ENCODE data around the gene KIAA1671.

The KIAA1671 gene

DNA sequence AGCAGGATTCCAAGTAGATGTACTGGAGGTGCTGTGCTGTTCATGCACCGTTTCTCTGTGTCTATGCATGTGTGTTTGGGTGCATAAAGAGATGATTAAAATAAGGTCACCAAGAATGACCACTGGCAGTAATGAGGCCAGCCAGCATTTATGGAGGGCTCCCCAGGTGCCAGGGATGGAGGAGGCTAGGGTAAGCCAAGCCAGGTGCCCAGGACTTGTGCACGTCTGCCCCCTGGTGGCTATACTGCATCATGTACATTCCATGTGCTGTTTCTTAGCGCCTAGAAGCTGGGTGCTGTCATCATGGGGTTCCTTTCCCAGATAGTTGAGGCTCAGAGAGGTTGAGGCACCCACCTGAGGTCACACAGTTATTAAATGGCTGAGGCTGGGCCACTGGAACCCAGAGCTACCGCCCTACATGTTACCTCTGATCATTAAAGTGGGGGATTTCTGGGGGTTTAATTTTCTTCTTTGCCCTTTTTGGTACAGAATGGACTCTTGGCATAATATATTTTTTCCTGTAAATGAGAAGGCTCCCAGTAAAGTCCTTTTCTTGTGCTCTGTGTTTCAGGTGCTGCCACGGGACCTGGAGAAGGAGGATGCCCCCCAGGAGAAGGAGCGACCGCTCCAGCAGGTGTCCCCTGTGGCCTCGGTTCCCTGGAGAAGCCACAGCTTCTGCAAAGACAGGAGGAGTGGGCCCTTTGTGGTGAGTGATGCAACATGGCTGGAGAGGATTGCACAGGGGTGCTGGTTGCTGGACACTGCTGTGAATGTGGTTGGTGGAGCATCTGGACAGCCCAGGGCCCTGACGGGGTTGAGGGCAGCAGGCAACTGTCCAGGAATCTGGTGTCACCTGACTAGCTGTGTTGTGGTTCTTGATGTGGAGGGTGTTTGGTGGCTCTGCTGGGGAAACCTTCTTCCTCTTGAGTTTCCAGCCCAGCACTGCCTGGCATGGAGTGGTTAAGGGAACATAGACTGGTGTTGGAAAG lies 96.4 kb downstream of the KIAA1671 start:
- peak; percentile 38 for DNase-seq

- DNase-seq: no peak
Measured at GRCh38 chr22:25049770-25050169, 97.3 kb downstream of the KIAA1671 start.

DNA sequence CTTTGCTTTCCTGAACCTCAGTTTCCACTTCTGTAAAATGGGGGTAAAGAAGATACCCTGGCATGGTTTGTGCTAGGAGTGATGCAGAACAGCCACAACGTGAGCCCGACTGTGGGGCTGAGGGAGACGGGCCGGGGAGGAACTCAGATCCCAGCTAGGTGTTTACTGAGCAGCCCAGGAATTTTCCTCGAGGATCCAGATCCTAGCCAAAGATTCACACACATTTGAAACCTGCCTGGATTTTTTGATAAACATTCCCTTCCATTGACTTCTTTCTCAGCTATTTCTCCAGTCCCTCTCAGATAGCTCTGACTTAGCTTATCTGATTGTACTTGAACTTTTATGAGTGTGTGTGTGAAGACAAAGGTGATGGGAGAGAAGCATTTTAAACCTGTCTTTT lies 98.0 kb downstream of the KIAA1671 start:
- DNase-seq: no peak

DNA sequence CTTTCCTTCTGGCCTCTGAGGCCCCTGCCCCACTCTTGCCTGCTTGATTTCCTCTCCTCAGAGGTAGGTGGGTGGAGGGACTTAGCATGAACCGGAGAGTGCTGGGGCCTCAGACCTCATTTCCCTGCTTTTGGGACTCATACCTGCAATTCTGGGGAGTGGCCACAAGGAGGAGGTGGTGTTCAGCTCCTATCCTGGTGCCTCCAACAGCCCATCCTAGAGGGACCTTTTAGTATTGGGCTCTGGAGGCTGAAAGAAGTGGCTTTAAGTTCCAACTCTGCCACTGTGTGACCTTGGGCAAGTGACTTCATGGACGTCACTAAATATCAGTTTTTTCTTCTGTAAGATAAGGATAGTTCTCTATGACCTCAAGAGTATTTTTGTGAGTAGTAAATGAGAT lies 98.6 kb downstream of the KIAA1671 start:
- DNase-seq: no peak

- peak; percentile 55 for DNase-seq
Measured at GRCh38 chr22:25051983-25052710, 99.6 kb downstream of the KIAA1671 start.

GRCh38 chr22:25053153-25053805 lies 100.8 kb downstream of the KIAA1671 start:
- DNase-seq: no peak

DNA sequence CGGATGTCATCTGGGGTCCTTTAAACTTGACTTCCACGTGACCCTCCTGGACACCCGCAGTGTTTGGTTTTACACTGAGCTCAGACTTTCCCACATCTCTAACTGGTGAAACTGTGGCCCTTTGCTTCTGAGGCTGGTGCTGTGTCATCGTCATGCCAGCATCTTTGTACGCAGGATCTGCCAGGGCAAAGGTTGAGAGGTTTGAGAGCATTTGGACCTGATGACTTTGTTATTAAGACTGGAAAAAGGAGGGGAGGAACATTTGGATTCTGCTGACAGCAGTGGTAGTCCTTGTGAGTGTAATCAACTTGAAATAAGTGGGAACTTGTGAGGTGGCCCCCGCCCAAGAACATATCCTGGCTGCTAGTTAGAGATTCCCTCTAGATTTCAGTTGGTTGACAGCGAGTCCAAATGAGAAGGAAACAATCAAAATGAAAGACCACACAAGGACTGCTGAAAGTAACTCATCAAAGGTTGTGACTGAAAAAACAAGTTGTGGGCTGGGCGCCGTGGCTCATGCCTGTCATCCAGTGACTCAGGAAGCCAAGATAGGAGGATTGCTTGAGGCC lies 102.5 kb downstream of the KIAA1671 start:
- DNase-seq: no peak

- peak; percentile 56 for DNase-seq
Measured at GRCh38 chr22:25057013-25057881, 104.7 kb downstream of the KIAA1671 start.

- DNase-seq: no peak
Measured at GRCh38 chr22:25059438-25059837, 106.9 kb downstream of the KIAA1671 start.

GRCh38 chr22:25060522-25061071 lies 108.1 kb downstream of the KIAA1671 start:
- DNase-seq: no peak

- no peak for DNase-seq
Measured at GRCh38 chr22:25061134-25061533, 108.6 kb downstream of the KIAA1671 start.

GRCh38 chr22:25061605-25062376 lies 109.3 kb downstream of the KIAA1671 start:
- DNase-seq: no peak

- DNase-seq: no peak
Measured at GRCh38 chr22:25062386-25063085, 110.0 kb downstream of the KIAA1671 start.

DNA sequence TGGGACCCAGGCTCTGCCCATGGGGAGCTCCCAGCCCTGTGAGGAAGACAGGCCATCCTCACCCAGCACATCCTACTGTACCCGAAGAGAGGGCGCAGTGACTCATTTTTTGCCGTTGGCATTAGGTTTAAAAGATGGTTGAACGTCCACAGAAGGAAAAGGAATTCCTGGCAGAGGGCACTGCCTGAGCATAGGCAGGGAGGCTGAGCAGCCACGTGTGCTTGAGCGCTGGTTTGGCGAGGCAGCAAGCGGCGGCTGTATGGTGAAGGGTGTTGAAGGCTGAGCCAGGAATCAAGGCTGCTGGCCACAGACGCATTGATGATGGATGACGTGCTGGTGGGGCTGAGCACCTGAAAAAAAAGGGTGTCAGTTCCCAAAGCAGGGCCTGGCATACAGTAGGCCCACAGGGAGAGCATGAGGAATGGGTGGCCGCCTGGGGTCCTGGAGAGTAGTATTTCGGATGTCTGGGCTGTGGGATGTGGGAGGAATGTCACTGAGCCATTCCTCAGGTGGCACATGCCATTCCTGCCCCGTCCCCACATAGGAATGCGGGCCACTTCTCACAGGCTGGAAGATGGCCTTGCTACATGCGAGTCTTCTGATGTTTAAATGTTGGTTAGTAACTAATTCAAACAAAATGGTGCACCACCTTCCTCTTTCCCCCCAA lies 112.5 kb downstream of the KIAA1671 start:
- DNase-seq: no peak

GRCh38 chr22:25066861-25067435 lies 114.4 kb downstream of the KIAA1671 start:
- no peak for DNase-seq

- peak; percentile 22 for DNase-seq
Measured at GRCh38 chr22:25067851-25068421, 115.4 kb downstream of the KIAA1671 start.

DNA sequence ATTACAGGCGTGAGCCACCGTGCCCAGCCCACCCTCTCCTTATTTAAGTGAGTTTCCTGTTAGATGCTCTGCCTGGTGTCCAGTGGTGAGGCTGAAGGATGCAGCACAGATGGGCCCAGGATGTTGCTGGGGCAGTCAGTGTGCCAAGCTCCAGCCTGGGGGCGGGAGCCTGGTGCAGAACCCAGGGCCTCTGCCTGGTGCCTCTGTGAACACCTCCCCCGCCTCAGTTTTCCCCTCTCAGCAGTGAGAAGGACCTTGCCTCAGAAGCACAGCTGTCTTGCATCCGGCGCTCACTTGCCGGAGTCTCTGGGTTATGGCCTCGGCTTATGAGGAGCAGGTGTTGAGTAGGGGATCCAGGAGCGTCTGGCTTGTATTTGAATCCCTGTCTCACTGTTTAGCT lies 116.2 kb downstream of the KIAA1671 start:
- DNase-seq: peak; percentile 1

DNA sequence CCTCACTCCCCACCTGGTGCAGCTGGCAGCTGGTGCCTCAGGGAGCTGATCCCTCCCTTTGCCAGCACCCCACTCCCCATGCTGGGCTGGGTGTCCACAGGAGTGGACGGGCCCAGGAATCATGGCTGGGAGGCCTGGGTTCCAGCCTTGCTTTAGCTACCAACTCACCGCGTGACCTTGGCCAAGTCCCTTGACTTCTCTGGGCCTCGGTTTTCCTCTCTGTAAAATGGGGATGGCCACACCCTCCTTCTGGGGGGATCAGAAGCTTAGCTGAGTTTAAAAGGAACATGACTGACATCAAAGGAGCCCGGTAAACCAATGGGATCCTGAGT lies 116.9 kb downstream of the KIAA1671 start:
- no peak for DNase-seq
